GM21423 (cell line): Measurements from ENCODE around the gene SLC22A2.

Source experiments
- ATAC-seq: cut with Tn5 transposase; IDR thresholded peaks from one replicate; pipeline ENCODE4 v1.9.1; 2021; ENCODE audit warnings: mild to moderate bottlenecking, moderate library complexity; ENCODE audit not compliant: unreplicated experiment

Gene SLC22A2

GRCh38 chr6:160218810-160219209, 39.8 kb downstream of the SLC22A2 start:
- ATAC-seq: no peak

- ATAC-seq: no peak
Measured at GRCh38 chr6:160217863-160218262, 40.8 kb downstream of the SLC22A2 start.

- ATAC-seq: no peak
Measured at GRCh38 chr6:160217073-160217472, 41.5 kb downstream of the SLC22A2 start.

- ATAC-seq: no peak
Measured at GRCh38 chr6:160215232-160215631, 43.4 kb downstream of the SLC22A2 start.

GRCh38 chr6:160207618-160208017, 51.0 kb downstream of the SLC22A2 start:
- no peak for ATAC-seq

GRCh38 chr6:160204710-160205109, 53.9 kb downstream of the SLC22A2 start:
- no peak for ATAC-seq

GRCh38 chr6:160203953-160204352, 54.7 kb downstream of the SLC22A2 start:
- no peak for ATAC-seq

- no peak for ATAC-seq
Measured at GRCh38 chr6:160203522-160203921, 55.1 kb downstream of the SLC22A2 start.

- ATAC-seq: no peak
Measured at GRCh38 chr6:160203076-160203475, 55.5 kb downstream of the SLC22A2 start.

- ATAC-seq: no peak
Measured at GRCh38 chr6:160202411-160202810, 56.2 kb downstream of the SLC22A2 start.

- no peak for ATAC-seq
Measured at GRCh38 chr6:160201061-160201460, 57.6 kb downstream of the SLC22A2 start.

GRCh38 chr6:160198606-160199211, 59.9 kb downstream of the SLC22A2 start:
- peak; percentile 98 for ATAC-seq

GRCh38 chr6:160197662-160198061, 61.0 kb downstream of the SLC22A2 start:
- ATAC-seq: no peak

GRCh38 chr6:160194808-160195207, 63.8 kb downstream of the SLC22A2 start:
- ATAC-seq: no peak

- ATAC-seq: no peak
Measured at GRCh38 chr6:160192840-160193239, 65.8 kb downstream of the SLC22A2 start.

- ATAC-seq: no peak
Measured at GRCh38 chr6:160190973-160191372, 67.6 kb downstream of the SLC22A2 start.

GRCh38 chr6:160190081-160190480, 68.5 kb downstream of the SLC22A2 start:
- ATAC-seq: no peak

- ATAC-seq: no peak
Measured at GRCh38 chr6:160188773-160189172, 69.8 kb downstream of the SLC22A2 start.

GRCh38 chr6:160180706-160181105, 77.9 kb downstream of the SLC22A2 start:
- no peak for ATAC-seq

GRCh38 chr6:160178271-160178670, 80.3 kb downstream of the SLC22A2 start:
- no peak for ATAC-seq

- ATAC-seq: no peak
Measured at GRCh38 chr6:160177220-160177619, 81.4 kb downstream of the SLC22A2 start.

GRCh38 chr6:160174681-160175080, 83.9 kb downstream of the SLC22A2 start:
- ATAC-seq: no peak

GRCh38 chr6:160173806-160174527, 84.7 kb downstream of the SLC22A2 start:
- ATAC-seq: no peak
